Stomach (tissue), 4 donors: ENCODE data around the gene POU2AF3.

Source experiments
- POLR2AphosphoS5 ChIP-seq, 3 donors: sonication (generic); formaldehyde crosslinking; IDR thresholded peaks; one replicate each; pipeline ENCODE4 v1.6.1; 2016; ENCODE audit warnings: antibody characterized with exemption in 3 of 3
- TF ChIP-seq, protein P1 (sequence below), 7 experiments: fragments of 450-650 bp in 4 of 7; fragments of 200-600 bp in 3 of 7; sonication (generic) in 3 of 7; IDR thresholded peaks; one replicate each; pipeline ENCODE4 v1.5.1; 2016 to 2019; ENCODE audit warnings: antibody characterized with exemption in 7 of 7, control low read depth in 2 of 7, mild to moderate bottlenecking in 1 of 7

DNA sequence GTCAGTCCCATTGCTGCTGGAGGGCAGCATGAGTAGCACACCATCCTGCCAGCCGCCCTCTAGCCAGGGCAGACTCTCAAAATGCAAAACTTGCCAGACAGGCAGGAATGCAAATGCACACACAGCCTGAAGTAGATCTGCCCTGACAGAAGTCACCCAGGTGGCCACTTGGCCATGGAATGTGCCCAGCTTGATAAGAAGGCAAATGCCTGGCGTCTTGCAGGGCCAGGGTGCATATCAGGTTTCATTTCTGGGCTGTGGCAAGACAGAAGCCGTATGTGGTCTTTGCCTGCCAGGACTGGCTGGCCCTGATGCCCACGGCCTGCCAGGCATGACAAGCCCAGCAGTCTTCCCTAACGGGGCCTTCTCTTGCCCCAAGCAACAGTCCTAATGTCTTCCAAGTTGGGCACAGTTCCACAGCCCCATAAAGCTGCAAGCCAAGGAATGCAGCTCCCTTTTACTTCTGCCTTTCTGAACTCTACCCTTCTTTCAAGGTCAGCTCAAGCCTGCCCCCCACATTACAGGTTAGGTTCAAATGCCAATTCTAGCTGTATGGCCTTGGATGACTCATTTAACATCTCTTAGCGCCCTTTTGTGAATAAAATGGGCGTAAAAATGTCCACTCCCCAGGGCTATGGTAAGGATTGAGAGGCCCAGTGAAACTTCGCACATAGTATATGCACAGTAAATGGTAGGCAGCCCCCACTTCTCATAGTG, 29.7 kb downstream of the POU2AF3 start:
- TF ChIP-seq, protein P1, sequence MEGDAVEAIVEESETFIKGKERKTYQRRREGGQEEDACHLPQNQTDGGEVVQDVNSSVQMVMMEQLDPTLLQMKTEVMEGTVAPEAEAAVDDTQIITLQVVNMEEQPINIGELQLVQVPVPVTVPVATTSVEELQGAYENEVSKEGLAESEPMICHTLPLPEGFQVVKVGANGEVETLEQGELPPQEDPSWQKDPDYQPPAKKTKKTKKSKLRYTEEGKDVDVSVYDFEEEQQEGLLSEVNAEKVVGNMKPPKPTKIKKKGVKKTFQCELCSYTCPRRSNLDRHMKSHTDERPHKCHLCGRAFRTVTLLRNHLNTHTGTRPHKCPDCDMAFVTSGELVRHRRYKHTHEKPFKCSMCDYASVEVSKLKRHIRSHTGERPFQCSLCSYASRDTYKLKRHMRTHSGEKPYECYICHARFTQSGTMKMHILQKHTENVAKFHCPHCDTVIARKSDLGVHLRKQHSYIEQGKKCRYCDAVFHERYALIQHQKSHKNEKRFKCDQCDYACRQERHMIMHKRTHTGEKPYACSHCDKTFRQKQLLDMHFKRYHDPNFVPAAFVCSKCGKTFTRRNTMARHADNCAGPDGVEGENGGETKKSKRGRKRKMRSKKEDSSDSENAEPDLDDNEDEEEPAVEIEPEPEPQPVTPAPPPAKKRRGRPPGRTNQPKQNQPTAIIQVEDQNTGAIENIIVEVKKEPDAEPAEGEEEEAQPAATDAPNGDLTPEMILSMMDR (IDR thresholded peaks at IDR 0.05), result no peak
- peak; percentile 50 to 90 (median 87) for TF ChIP-seq POLR2AphosphoS5 (IDR thresholded peaks at IDR 0.05)
